Fibroblast of pulmonary artery (primary cell): ENCODE data around the gene CCL25.
A peak's percentile ranks its signal among the peaks of the same experiment; 100 is the strongest.
"Not testable (repeated sequence)": the region's sequence is repeated elsewhere in the genome, so short reads cannot be mapped to it uniquely, and the experiment has no call there.

Experiments used
- DNase-seq: peaks from one replicate; pipeline ENCODE4 v3.0.0-alpha.2; 2010; ENCODE audit warnings: low read depth
- H3K4me3 ChIP-seq: replicated peaks from 2 replicates; pipeline ENCODE4 v1.5.1; 2011; ENCODE audit warnings: low read depth, mild to moderate bottlenecking, control low read depth, low read length, moderate library complexity
- CTCF ChIP-seq: IDR thresholded peaks from 2 replicates; pipeline ENCODE4 v1.5.1; 2011; ENCODE audit warnings: mild to moderate bottlenecking, control low read depth, low read length, inconsistent platforms; ENCODE audit errors: missing control alignments

CCL25 gene

GRCh38 chr19:8021374-8021773, 31.2 kb upstream of the CCL25 start:
- TF ChIP-seq CTCF, result no peak
- DNase-seq, result no peak
- no peak overlapping the region for H3K4me3 ChIP-seq

GRCh38 chr19:8022275-8022674, 30.3 kb upstream of the CCL25 start:
- no peak for TF ChIP-seq CTCF
- no peak overlapping the region for H3K4me3 ChIP-seq
- DNase-seq, result no peak

- DNase-seq, result no peak
- H3K4me3 ChIP-seq, result no peak overlapping the region
- no peak for TF ChIP-seq CTCF
Observed at GRCh38 chr19:8023371-8023770, 29.2 kb upstream of the CCL25 start.

DNA sequence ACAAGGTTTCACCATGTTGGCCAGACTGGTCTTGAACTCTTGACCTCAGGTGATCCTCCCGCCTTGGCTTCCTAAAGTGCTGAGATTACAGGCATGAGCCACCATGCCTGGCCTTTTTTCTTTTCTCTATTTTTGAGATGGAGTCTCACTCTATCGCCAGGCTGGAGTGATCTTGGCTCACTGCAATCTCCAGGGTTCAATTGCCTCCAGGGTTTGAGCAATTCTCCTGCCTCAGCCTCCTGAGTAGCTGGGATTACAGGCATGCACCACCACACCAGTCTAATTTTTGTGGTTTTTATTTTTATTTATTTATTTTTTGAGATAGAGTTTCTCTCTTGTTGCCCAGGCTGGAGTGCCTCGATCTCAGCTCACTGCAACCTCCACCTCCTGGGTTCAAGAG, 28.3 kb upstream of the CCL25 start:
- not testable (repeated sequence) for DNase-seq, H3K4me3 ChIP-seq

DNA sequence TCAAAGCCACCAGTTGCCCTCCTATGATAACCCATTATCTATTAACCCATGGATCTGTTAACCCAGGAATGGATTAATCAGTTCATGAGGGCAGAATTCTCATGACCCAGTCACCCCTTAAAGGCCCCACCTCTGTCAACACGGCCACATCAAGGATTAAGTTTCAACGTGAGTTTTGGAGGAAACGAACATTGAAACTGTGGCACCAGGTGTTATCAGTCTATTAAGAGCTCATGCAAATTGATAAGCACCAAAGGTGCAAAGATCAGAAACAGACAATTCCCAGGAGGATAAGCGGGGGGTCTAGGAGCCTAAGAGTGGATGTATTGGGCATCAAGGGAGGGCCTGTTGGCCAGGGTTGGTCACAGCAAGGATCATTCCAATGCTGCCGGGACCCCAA, 27.2 kb upstream of the CCL25 start:
- no peak for DNase-seq
- no peak overlapping the region for H3K4me3 ChIP-seq
- TF ChIP-seq CTCF, result no peak

DNA sequence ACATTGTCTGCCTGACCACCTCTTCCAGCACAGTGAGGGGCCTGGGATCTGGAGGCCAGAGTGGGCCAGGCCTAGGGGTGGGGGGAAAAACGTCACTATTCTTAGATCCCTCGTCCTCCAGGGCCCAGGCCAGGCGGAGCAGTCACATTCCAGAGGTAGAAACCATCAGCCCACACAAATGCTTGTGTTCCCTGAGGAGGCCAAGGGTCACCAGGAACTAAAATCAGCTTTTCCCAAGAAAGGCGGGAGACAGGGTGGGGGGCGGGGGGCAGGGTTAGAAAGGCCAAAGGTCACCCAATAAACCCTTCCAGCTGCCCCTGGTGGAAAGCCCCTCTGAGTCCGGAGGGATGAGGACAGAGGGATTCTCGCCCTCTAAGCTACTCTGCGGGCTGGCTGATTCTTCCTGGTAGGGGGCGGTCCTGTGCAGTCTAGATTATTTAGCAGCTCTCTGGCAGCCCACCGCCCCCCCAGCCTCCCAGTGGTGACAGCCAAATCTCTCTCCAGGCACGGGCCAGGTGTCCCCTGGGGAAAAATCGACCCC, 23.5 kb upstream of the CCL25 start:
- DNase-seq, result peak; percentile 21
- H3K4me3 ChIP-seq, result no peak overlapping the region
- no peak for TF ChIP-seq CTCF

DNA sequence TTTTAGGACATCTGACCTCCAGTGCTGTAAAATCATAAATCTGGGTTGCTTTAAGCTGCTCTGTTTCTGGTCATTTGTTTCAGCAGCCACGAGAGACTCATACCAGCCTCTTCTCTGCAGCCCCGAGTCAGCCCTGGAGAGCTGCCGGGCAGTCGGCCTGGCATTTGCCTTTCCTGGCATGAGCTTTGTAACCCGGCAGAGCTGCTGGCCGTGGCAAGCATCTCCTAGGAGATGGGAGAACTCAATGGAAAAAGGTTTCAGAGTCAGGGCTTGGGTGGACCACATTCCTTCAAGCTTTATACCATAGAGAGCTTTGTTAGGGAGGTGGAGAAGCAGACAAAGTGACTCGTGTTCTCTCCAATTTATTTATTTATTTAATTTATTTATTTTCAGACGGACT, 21.6 kb upstream of the CCL25 start:
- H3K4me3 ChIP-seq, result no peak overlapping the region
- no peak for DNase-seq
- TF ChIP-seq CTCF, result no peak

DNA sequence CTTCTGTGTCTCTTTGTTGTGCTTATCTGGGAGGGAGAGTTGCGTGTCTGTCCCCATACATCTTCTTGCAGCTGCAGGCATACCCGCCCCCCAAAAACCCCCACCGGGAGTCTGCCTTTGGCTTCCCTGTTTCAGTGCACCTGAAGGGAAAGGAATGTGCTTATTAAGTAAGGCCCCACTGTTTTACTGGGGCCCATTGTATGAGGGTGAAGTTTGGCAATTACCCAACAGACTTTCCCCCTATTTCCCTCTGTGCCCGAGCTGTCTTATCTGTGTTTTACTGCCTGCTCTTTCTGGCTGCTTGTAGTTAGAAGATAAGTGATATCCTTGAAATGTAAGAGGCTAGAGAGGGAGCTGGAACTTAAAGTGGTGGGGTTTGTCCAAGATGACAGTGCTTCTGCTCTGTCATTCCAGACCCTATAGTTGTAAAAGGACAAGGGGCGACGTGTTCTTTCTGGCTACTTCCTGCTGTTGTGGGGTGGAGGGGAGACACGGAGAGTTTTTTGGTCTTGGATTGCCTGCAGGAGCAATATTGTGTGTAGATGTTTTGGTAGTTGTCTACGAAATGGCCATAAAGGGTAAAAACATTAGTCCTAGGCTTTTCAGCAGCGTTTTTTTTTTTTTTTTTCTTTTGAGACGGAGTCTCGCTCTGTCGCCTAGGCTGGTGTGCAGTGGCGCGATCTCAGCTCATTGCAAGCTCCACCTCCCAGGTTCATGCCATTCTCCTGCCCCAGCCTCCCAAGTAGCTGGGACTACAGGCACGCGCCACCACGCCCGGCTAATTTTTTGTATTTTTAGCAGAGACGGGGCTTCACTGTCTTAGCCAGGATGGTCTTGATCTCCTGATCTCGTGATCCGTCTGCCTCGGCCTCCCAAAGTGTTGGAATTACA, 19.0 kb upstream of the CCL25 start:
- H3K4me3 ChIP-seq, DNase-seq: not testable (repeated sequence)
